Measurements from ENCODE around the gene EIPR1.

DNA sequence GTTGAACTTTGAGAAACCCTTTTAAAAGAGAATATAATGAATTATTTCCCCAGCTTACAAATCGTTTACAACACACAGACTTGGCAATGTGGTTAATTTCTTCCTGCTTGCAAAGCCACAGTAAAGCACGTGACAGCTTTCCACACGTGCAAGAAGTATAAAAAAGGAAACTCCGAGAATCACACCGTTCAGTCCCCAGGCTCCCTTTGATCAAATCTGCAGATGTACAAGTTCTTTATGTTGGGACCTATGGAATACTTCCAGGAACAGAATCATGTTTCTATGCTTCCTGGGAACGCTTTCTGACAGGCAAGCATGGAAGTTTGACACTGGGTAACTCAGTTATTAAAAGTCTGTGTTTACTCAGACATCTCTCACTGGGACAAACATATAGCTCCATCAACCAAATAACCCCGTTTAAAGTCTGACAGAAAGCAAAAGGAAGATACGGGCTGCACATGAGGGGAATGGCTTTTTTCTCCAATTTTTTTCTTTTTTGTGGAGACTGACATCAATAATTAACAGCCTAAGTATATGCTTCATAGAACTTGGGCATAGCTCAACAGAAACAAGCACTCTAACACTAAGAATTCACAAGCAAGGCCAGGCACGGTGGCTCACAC, 134.8 kb downstream of the EIPR1 start:
- TF ChIP-seq, protein P1, sequence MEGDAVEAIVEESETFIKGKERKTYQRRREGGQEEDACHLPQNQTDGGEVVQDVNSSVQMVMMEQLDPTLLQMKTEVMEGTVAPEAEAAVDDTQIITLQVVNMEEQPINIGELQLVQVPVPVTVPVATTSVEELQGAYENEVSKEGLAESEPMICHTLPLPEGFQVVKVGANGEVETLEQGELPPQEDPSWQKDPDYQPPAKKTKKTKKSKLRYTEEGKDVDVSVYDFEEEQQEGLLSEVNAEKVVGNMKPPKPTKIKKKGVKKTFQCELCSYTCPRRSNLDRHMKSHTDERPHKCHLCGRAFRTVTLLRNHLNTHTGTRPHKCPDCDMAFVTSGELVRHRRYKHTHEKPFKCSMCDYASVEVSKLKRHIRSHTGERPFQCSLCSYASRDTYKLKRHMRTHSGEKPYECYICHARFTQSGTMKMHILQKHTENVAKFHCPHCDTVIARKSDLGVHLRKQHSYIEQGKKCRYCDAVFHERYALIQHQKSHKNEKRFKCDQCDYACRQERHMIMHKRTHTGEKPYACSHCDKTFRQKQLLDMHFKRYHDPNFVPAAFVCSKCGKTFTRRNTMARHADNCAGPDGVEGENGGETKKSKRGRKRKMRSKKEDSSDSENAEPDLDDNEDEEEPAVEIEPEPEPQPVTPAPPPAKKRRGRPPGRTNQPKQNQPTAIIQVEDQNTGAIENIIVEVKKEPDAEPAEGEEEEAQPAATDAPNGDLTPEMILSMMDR (optimal IDR thresholded peaks at IDR 0.05 in 1 of 3, IDR thresholded peaks at IDR 0.05 in 1 of 3, conservative IDR thresholded peaks at IDR 0.05 in 1 of 3; ENCODE audit: extremely low read depth in 1 of 3, insufficient read depth in 2 of 3, low read length in 3 of 3): no peak
- no peak for TF ChIP-seq EZH2 (IDR thresholded peaks at IDR 0.05; ENCODE audit: low read length)
